Neural progenitor cell (in vitro differentiated cells): Measurements from ENCODE around the gene ACTRT2.

Experiments
- CTCF ChIP-seq: fragments of 200-600 bp; sonication (generic); IDR thresholded peaks from 2 replicates; pipeline ENCODE4 v1.5.1; 2017; ENCODE audit warnings: antibody characterized with exemption, mild to moderate bottlenecking
- EZH2phosphoT487 ChIP-seq: fragments of 200-600 bp; sonication (generic); IDR thresholded peaks from 2 replicates; pipeline ENCODE4 v1.6.1; 2017; ENCODE audit warnings: antibody characterized with exemption

- TF ChIP-seq CTCF (no peak), EZH2phosphoT487 (no peak)
These were observed 22.1 kb upstream of the ACTRT2 start for GRCh38 chr1:2999138-2999537.
